OCI-LY3 (cell line): ENCODE results near the gene HS1BP3.

Experiments
- CTCF ChIP-seq: fragments of 200-600, 300-600 bp; sonication (generic); IDR thresholded peaks from 2 replicates; pipeline ENCODE4 v1.5.1; 2014; ENCODE audit warnings: antibody characterized with exemption, low read length, low read depth
- EZH2phosphoT487 ChIP-seq: fragments of 200-600 bp; shearing (Covaris generic); IDR thresholded peaks from 2 replicates; pipeline ENCODE4 v1.6.1; 2018; ENCODE audit warnings: antibody characterized with exemption, mixed run types, low read depth

GRCh38 chr2:20590704-20591515 lies 60.0 kb downstream of the HS1BP3 start:
- TF ChIP-seq CTCF (no peak), EZH2phosphoT487 (no peak)
